Measurements from ENCODE around the gene SPCS3.
"Not testable (repeated sequence)": the region's sequence is repeated elsewhere in the genome, so short reads cannot be mapped to it uniquely, and the experiment has no call there.

Gene SPCS3

DNA sequence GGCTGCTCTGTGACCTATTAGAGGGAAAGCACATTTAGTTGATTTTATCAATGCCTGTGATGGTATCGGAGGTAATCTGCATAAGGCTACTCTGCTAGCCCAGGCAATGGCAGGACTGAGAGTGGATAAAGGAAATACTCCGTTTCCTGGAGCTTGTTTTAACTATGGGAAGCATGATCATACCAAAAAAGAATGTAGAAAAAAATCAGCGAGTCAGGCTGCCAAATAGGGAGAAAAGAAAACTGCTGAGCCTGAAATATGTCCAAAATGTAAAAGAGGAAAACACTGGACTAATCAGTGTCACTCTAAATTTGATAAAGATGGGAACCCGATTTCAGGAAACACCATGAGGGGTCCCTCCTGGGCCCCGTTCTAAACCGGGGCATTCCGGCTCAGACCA, 25.6 kb downstream of the SPCS3 start:
- DNase-seq (ENCODE audit: low read depth, low spot score): not testable (repeated sequence)

DNA sequence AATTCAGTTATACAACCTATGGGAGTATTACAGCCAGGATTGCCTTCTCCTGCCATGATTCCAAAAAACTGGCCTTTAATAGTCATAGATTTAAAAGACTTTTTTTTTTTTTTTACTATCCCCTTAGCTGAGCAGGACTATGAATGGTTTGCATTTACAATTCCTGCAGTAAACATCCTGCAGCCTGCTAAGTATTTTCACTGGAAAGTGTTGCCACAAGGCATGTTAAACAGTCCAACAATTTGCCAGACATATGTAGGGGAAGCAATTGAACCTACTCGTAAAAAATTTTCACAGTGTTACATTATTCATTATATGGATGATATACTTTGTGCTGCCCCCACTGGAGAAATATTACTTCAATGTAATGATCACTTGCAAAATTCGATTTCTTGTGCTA, 27.1 kb downstream of the SPCS3 start:
- not testable (repeated sequence) for DNase-seq (ENCODE audit: low read depth, low spot score)

DNA sequence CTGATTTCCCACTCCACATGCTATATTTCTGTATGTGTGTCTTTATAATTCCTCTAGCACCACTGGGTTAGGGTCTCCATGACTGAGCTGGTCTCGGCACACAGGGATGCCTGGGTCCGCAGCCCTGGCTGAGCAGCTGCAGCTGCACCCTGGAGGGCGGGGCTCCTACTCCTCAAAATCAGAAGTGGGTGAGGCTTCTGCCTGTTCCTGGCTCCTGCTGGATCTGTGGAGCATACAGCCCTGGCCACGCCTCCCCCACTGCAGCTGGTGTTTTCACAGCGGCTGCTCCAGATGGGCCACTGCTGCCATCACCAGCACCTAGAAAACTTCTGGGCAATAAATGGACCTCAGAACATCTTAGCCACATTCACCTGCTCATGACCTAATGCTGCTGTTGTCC, 30.9 kb downstream of the SPCS3 start:
- no peak for DNase-seq (ENCODE audit: low read depth, low spot score)

DNA sequence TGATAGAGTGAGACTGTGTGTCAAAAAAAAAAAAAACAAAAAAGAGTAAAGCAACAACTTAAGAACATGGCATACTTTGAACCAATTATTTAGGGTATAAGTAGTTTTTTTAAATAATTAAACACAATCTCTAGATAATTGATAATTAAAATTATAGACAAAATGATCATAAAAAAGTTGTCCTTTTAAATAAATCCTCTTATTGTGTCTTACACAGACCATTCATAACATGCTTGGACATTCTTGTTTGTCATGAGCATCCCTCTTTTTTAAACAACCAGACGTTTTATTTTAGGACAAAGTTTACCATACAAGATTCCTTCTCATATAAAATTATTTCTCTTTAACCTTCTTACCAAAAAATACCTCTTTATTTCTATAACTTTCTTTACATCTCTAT, 35.1 kb downstream of the SPCS3 start:
- DNase-seq (ENCODE audit: low read depth, low spot score): no peak

DNA sequence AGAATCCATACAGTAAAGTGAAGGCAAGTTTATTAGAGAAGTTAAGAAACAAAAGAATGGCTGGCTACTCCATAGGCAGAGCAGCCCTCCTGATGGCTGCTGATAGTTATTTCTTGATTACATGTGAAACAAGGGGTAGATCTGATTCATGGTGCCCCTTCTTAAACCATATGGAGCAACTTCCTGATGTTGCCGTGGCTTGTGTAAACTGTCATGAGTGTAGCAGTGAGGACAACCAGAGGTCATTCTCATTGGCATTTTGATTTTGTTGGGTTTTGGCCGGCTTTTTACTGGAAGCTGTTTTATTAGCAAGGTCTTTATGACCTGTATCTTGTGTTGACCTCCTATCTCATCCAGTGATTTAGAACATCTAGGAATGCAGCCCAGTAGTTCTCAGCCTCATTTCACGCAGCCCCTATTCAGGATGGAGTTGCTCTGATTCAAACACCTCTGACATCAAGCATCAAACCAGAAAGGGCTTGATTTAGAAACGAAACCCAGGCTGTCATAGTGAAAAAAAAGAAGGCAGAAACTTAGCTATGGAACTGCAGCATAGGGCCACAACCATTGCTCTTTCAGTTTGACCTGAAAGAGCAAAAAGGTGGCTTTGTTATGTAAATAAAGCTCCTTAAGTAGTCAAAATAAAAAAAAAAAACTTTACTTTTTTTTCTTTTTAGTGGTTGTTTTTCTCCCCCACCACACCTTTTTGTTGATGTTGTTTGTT, 37.8 kb downstream of the SPCS3 start:
- no peak for DNase-seq (ENCODE audit: low read depth, low spot score)

DNA sequence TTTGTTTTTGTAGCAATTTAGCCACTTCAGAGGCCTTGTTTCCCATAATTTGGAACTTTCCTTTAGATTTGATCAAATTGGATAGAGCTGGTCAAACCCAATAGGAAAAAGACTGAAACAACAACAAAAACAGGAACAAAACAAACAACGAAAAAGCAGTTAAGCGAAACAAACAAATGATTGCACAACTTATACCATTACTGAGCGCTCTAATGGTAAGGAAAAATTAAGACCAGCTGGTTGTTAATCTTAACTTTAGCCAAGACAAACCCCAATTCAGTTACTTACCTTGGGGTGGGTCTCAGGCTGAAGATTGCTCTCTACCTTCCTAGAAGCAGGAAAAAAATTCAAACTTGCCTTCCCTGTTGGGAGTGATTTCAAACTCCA, 38.3 kb downstream of the SPCS3 start:
- DNase-seq (ENCODE audit: low read depth, low spot score): no peak

DNA sequence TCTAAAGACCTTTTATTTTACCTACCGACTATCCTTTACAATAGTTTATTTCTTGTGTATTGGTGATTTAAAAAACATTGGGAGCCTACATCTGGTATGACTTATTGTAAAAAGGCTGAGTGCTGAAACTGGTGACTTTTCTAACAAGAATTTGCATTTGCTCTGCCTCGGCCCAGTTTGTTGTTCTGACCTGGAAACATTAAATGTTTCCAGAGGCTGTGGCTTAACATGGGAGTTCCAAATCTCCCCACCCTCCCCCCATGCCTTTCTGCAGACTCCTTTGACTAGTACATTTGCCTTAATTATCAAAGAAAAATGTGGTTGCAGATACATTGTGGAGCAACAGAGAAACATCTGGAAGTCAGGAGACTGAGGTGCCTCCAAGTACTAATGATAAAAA, 39.8 kb downstream of the SPCS3 start:
- DNase-seq (ENCODE audit: low read depth, low spot score): no peak

DNA sequence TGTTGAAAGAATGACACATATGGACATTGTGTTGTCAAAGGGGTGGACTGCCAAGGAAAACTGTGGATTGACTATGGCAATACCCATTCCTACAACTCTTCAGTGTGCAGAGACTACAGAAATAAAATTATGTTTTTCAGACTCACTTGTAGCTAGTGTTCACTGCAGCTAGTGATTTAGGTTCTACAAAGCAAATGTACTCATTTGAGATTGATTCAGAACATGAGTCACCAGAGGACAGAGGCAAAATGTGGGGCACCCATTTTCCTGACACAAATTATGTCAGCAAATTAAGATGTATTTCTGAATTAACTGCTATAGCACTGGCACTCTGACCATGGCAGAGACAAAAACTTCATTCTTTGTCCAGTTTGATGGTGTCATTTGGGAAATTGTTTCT, 40.7 kb downstream of the SPCS3 start:
- no peak for DNase-seq (ENCODE audit: low read depth, low spot score)

DNA sequence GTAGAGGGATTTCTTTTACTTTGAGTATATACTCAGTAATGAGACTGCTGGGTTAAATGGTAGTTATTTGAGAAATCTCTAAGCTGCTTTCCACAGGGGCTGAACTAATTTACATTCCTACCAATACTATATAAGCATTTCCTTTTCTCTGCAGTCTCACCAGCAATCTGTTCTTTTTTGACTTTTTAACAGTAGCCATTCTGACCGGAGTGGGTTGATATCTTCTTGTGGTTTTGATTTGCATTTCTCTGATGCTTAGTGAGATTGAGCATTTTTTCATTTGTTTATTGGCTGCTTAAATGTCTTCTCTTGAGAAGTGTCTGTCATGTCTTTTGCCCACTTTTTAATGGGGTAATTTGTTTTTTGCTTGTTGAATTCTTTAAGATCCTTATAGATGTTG, 43.3 kb downstream of the SPCS3 start:
- no peak for DNase-seq (ENCODE audit: low read depth, low spot score)

DNA sequence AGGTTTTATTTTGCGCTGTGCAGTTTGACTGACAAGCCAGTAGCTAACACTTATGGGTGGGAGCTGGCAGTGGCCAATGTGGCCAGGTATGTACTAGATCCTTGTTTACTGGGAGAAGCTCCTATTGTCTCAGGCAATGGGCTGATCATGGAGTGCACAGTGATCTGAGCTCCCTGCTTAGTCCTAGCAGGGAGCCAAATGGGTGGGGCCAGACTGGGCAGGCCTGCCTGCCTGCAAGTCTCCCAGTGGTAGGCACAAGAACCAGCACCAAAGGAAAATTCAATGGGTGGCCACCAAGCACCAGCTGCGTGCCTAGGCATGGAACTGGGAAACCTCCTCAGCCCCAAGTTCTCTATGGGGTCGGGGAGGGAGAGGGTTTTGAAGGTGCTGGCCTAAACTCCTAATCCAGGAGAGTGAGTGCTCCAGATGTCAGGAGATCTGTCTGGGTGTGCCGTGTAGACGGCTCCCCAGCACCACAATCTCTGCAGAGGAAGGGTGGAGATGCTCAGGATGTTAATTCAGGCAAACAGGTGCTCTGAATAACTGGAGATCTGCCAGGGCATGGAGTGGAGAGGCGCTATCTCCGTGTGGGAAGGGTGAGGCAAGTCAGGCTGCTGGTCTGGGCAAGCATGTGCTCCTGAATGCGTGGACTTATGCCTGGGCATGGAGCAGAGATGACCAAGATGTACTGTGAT, 48.2 kb downstream of the SPCS3 start:
- no peak for DNase-seq (ENCODE audit: low read depth, low spot score)

DNA sequence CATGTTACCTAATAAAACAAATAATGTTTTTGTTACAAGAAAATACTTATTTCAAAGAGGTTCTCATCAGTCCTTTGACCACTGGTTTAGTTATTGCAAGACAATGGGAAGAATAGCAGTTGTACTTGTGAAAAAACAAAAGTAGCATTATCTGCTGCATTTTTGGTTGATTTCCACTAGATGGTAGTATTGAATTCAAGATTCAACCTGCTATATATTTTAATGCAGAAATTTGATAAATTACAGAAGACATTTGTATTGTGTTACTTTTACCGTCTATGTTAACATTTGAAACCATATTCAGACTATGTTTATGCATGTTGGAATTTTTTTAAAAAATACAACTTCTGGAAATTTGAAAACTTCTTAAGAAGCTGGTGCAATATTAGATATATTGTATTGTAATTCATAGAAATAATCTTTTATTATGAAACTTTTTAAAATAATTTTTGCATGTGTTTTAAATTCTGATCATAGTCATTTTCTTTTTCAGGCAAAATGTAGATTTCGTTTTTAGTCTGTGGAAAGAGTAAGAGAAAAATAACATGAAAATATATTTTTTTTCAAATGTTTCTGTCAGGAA, 56.4 kb downstream of the SPCS3 start:
- DNase-seq (ENCODE audit: low read depth, low spot score): no peak

DNA sequence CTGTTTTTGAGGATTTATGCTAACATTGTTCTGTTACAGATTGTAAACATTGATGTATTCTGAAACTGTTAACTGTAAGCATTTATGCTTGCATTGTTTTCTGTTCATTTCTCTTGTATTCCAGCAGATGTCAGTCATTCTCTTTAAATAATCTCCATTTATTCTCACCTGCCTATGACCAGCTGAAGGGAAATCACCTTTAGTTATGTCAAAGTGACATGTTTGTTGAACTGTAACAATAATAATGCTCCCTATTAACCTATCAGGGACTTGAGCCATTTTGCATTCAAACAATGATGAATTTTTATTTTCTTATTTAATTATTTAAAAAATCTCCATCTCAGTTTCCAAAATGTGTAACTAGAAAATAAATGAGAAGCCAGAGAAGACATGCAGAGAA, 58.0 kb downstream of the SPCS3 start:
- DNase-seq (ENCODE audit: low read depth, low spot score): no peak

DNA sequence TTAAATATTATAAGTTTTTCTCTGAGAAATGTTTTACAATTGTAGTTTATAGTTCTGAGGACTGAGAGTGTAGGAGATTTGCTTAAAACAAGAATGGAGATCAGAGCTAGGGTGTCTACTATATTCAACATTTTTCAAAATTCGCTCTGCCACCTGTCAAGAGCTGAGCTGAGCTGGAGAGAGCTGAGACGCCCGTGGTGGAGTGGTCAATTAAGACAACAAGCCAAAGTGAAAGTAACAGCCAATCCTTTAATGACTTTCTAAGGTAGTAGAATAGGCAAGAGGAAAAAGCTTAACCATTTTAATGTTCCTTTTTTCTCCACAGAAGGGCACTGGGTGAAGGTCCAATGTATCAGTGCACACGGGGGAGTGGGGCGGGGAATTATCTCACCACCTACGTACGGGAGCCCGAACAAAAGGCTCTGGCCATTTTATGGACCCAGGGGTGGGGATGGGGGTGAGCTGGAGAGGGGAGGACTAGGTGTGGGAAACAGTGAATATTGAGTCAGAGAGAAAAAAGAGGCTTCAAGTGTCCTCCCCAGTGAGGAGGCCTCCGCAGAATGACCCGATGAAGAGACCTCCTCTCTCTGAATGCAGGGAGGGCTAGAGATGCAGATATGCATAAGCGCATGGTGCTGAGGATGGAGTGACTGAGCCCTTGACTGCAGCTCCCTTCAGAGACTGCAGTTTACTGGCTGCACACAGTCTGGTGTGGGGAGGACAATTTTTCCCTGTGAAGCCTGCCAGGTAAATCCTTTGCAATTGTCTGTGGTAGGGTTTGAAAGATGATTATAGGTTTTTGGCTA, 60.8 kb downstream of the SPCS3 start:
- DNase-seq (ENCODE audit: low read depth, low spot score): no peak
